NCI-H1092 treated with DMSO at 0.1 percent for 48 hours (cell line): ENCODE results near the gene MYOZ3.

Experiments
- DNase-seq: peaks from one replicate; lab custom pipeline; 2025; lab: John Stamatoyannopoulos, UW

MYOZ3 gene

GRCh38 chr5:150700594-150701377 is 39.7 kb downstream of the MYOZ3 start, which contains the start of gene RBM22:
RBM22 (minus strand) TSS chr5:150701062; CDS start chr5:150700985, 77 bp downstream.
- DNase-seq, result peak; percentile 83

GRCh38 chr5:150703762-150704161 is 42.7 kb downstream of the MYOZ3 start:
- no peak for DNase-seq

- DNase-seq, result no peak
These were observed 45.8 kb downstream of the MYOZ3 start for GRCh38 chr5:150706776-150707390.

GRCh38 chr5:150710165-150710564 is 49.1 kb downstream of the MYOZ3 start:
- DNase-seq, result no peak

- DNase-seq, result no peak
These were observed 62.8 kb downstream of the MYOZ3 start for GRCh38 chr5:150723845-150724244.
